Skin epidermis (tissue), 12 donors: ENCODE results near the gene DHX58.
A peak's percentile ranks its signal among the peaks of the same experiment; 100 is the strongest.

Experiments
- H3K27ac ChIP-seq, 21 experiments: fragments of 200-600 bp; sonication (generic) in 11 of 21; one replicate each; pipeline ENCODE4 v1.5.0; 2020; ENCODE audit warnings: mild to moderate bottlenecking in 3 of 21, inconsistent platforms in 2 of 21, moderate library complexity in 2 of 21
- H3K4me3 ChIP-seq, 7 experiments: fragments of 200-600 bp; sonication (generic) in 2 of 7; one replicate each; pipeline ENCODE4 v1.5.0; 2020; ENCODE audit warnings: inconsistent platforms in 2 of 7, mild to moderate bottlenecking in 2 of 7, moderate library complexity in 1 of 7

DHX58 gene

GRCh38 chr17:42065201-42065600 is 47.3 kb downstream of the DHX58 start:
- Histone ChIP-seq H3K4me3 (no peak overlapping the region), H3K27ac (no peak overlapping the region)

GRCh38 chr17:42062681-42063080 is 49.8 kb downstream of the DHX58 start:
- H3K27ac ChIP-seq = peak overlapping the region in 1 of 21 experiments; percentile 55
- H3K4me3 ChIP-seq = no peak overlapping the region

GRCh38 chr17:42061646-42062487 is 50.6 kb downstream of the DHX58 start:
- Histone ChIP-seq H3K27ac (peak overlapping the region in 1 of 21 experiments; percentile 7), H3K4me3 (no peak overlapping the region)

- Histone ChIP-seq H3K27ac (no peak overlapping the region), H3K4me3 (no peak overlapping the region)
These were observed 52.3 kb downstream of the DHX58 start for GRCh38 chr17:42060231-42060630.

- no peak overlapping the region for H3K27ac ChIP-seq
- no peak overlapping the region for H3K4me3 ChIP-seq
These were observed 52.7 kb downstream of the DHX58 start for GRCh38 chr17:42059815-42060214.

GRCh38 chr17:42058063-42058462 is 54.5 kb downstream of the DHX58 start:
- H3K4me3 ChIP-seq = no peak overlapping the region

GRCh38 chr17:42056635-42057034 is 55.9 kb downstream of the DHX58 start:
- H3K4me3 ChIP-seq = no peak overlapping the region
- H3K27ac ChIP-seq = no peak overlapping the region

More at GRCh38 chr17:42058063-42058462, 54.5 kb downstream of the DHX58 start:
- no peak overlapping the region for H3K27ac ChIP-seq

GRCh38 chr17:42055496-42055895 is 57.0 kb downstream of the DHX58 start:
- H3K27ac ChIP-seq = peak overlapping the region in 1 of 21 experiments; percentile 51
- no peak overlapping the region for H3K4me3 ChIP-seq

DNA sequence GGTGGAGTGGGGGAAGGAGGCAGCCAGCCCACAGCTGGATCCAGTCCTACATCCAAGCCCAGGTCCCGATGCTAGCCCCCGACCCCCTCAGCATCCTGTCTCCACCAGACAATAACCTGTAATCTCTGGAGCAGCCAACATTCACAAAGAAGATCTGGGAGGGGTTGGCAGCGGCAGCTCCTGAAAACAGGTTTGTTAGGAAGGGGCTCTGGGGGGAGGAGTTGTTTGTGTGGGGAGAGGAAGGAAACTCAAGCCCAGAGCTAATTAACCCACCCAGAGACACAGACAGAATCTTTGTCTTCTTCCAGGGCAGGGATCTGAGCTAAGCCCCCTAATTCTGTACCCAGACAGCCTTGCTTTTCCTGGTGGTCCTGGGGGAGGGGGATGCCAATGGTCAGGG is 57.5 kb downstream of the DHX58 start:
- Histone ChIP-seq H3K27ac (peak overlapping the region in 1 of 21 experiments; percentile 51), H3K4me3 (no peak overlapping the region)

GRCh38 chr17:42053731-42054500 is 58.6 kb downstream of the DHX58 start:
- H3K4me3 ChIP-seq = no peak overlapping the region
- no peak overlapping the region for H3K27ac ChIP-seq

GRCh38 chr17:42052346-42052877 is 60.1 kb downstream of the DHX58 start:
- H3K27ac ChIP-seq = no peak overlapping the region
- no peak overlapping the region for H3K4me3 ChIP-seq

DNA sequence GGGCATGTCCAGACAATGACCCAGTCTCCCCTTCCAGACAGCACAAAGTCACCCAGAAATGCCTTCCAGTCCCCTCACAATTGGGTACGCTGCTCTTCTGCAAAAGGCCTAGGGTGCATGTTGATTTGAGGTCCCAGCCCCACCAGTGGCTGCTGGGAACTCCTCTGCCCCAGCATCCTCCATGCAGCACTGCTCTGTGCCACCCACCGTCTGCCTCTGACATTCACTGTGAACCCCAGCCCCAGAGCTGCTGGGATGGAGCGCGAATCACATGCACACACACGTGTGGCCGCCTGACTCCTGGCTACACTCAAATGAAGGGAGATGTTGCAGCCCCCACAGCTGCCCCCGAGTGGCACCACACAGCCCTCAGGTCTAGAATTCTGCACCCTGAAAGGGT is 60.9 kb downstream of the DHX58 start:
- Histone ChIP-seq H3K27ac (no peak overlapping the region), H3K4me3 (no peak overlapping the region)
